Transverse colon (tissue), 4 donors: ENCODE results near the gene PLEKHA1. TPM values are rescaled to one million over a fixed set of nuclear protein-coding genes. Genes with fewer than 3 reads are reported as not detected.

ENCODE experiments used
- DNase-seq: peaks from one replicate; pipeline ENCODE4 v3.0.0-alpha.2; 2019
- H3K27ac ChIP-seq, 4 donors: fragments of 200-600 bp; sonication (generic); 2 replicates each; pipeline ENCODE4 v1.5.1; 2016 to 2018; ENCODE audit warnings: inconsistent platforms in 4 of 4
- H3K27me3 ChIP-seq: fragments of 200-600 bp; sonication (generic); 2 replicates; pipeline ENCODE4 v1.5.1; 2017; ENCODE audit warnings: inconsistent platforms
- H3K36me3 ChIP-seq, 4 donors: fragments of 200-600 bp; sonication (generic); 2 replicates each; pipeline ENCODE4 v1.5.1; 2017 to 2019; ENCODE audit warnings: inconsistent platforms in 4 of 4
- H3K4me1 ChIP-seq, 4 donors: fragments of 200-600 bp; sonication (generic); 2 replicates each; pipeline ENCODE4 v1.5.1; 2017 to 2020; ENCODE audit warnings: inconsistent platforms in 4 of 4
- H3K4me3 ChIP-seq, 4 donors: fragments of 200-600 bp; sonication (generic); 1 replicate in 1 of 4; 2 replicates in 3 of 4; pipeline versions ENCODE4 v1.5.1 to v1.6.1; 2017 to 2019; ENCODE audit warnings: inconsistent platforms in 4 of 4
- H3K9me3 ChIP-seq, 2 donors: fragments of 200-600 bp; sonication (generic); 2 replicates each; pipeline ENCODE4 v1.5.1; 2017 to 2019; ENCODE audit warnings: inconsistent platforms in 2 of 2
- EP300 ChIP-seq: sonication (generic); formaldehyde crosslinking; IDR thresholded peaks from one replicate; pipeline ENCODE4 v1.6.1; 2017; ENCODE audit warnings: antibody characterized with exemption, low read depth
- POLR2A ChIP-seq: fragments of 450-650 bp; IDR thresholded peaks from one replicate; pipeline ENCODE4 v1.6.1; 2016; ENCODE audit warnings: antibody characterized with exemption, mild to moderate bottlenecking, moderate library complexity
- POLR2AphosphoS5 ChIP-seq, 3 donors: sonication (generic); formaldehyde crosslinking; IDR thresholded peaks; one replicate each; pipeline ENCODE4 v1.6.1; 2016; ENCODE audit warnings: antibody characterized with exemption in 3 of 3
- whole genome bisulfite sequencing, 2 donors: methylation state at CpG; one replicate each; pipeline ENCODE4 v1.1.5; 2018; ENCODE audit warnings: low coverage in 1 of 2; 5-methylcytosine and 5-hydroxymethylcytosine counted together
- in situ Hi-C, 4 donors: fragments of 200-750 bp; cut with MboI; loops; one replicate each; pipeline versions ENCODE4 v1.15.0 to v1.15.1; 2017; ENCODE audit warnings: low sequenced_read_pairs in 3 of 4, low pct_ligation_motif_present in 1 of 4, low pct_unique_long_range_greater_than_20kb in 1 of 4
- intact Hi-C: fragments of 100-400 bp; cut with DNase I; formaldehyde crosslinking; loops from one replicate; pipeline ENCODE4 v1.15.1; 2023; ENCODE audit warnings: low total_unique reads
- total RNA-seq, 4 donors: library from RNA; depleted of rRNA; stranded (reverse); fragments of >200 nt; gene quantifications; one replicate each; pipeline ENCODE4 v1.1.0, GENCODE V29; 2016
- TF ChIP-seq, protein P1 (sequence below), 5 experiments: fragments of 200-600 bp in 3 of 5; fragments of 450-650 bp in 2 of 5; sonication (generic) in 3 of 5; IDR thresholded peaks; 1 replicate in 2 of 5; 2 replicates in 3 of 5; pipeline ENCODE4 v1.5.1; 2016 to 2017; ENCODE audit warnings: antibody characterized with exemption in 5 of 5, inconsistent platforms in 3 of 5, mild to moderate bottlenecking in 2 of 5, moderate library complexity in 1 of 5

Gene PLEKHA1
- total RNA-seq, 4 donors from 2014 or later, result 10.7 to 40.3 (median 28.9) TPM

DNA sequence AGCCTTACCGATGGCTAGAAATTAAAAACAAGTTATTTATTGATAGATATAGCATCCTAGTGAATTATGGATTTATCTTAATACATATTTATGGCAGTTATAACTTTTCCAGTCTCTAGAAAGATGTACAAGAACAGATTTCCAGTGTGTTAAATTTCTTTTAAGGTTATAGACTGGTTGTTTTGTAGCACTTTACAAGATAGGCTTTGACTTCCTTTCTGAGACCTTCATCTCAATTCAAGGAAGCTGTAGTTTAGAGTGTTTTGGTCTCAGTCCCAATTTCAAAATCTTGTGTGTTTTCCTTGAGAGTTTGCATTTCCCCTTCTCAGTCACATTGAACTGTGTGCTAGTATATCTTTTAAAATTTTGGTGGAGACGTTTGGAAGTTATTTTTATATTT, 30.1 kb downstream of the PLEKHA1 start:
- Histone ChIP-seq H3K4me3 (no peak overlapping the region), H3K9me3 (no peaks in the 10 kb centered on the region), H3K27ac (no peak overlapping the region), H3K36me3 (peaks cover 0 to 25% (median 9%) of the 10 kb centered on the region in 4 donors), H3K27me3 (no peaks in the 10 kb centered on the region), H3K4me1 (no peaks in the 10 kb centered on the region)
- intact Hi-C loops, result no loop called here
- no peak for DNase-seq
- in situ Hi-C loops, result no loop called here
- TF ChIP-seq POLR2A, result no peak
- no peak for TF ChIP-seq POLR2AphosphoS5 (IDR thresholded peaks at IDR 0.05)
- TF ChIP-seq, protein P1, sequence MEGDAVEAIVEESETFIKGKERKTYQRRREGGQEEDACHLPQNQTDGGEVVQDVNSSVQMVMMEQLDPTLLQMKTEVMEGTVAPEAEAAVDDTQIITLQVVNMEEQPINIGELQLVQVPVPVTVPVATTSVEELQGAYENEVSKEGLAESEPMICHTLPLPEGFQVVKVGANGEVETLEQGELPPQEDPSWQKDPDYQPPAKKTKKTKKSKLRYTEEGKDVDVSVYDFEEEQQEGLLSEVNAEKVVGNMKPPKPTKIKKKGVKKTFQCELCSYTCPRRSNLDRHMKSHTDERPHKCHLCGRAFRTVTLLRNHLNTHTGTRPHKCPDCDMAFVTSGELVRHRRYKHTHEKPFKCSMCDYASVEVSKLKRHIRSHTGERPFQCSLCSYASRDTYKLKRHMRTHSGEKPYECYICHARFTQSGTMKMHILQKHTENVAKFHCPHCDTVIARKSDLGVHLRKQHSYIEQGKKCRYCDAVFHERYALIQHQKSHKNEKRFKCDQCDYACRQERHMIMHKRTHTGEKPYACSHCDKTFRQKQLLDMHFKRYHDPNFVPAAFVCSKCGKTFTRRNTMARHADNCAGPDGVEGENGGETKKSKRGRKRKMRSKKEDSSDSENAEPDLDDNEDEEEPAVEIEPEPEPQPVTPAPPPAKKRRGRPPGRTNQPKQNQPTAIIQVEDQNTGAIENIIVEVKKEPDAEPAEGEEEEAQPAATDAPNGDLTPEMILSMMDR (IDR thresholded peaks at IDR 0.05), result no peak
- TF ChIP-seq EP300, result no peak
- WGBS, 2 donors, result 68 to 70% methylated on average over 2 of the region's 2 CpGs

DNA sequence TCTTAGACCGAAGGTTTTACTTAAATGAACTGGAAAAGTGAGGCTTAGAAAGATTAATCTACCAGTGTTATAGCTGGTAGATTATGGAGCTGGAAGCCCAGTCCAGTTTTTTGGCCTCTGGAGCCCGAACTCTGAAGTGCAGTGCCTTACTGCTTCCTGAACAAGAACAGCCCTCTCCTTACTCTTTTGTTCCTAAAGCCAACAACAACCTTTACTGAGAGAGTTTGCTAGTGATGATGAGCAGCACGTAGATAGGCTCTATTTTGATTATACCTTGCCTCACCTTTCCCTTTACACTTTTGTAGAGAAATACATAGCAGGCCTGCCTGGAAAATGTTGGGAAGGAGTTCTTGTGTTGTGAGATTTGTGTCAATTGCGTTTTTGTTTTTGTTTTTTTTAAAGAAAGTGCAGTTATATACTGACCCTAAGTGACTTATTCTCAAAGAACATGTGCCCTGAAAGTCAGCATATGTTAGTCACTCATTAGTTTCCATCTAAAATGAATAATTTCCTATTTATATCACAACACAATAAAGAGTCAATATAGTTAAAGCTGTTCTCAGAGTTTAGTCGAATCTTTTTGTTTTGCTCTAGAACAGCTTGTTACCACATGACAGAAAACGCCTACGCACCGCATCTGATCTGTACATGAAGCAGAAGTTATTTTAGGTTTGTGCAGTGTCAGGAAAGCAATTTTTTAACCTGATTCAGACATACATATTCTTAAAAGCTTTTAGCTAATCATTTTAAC, 33.0 kb downstream of the PLEKHA1 start:
- TF ChIP-seq, protein P1 (IDR thresholded peaks at IDR 0.05), result no peak
- TF ChIP-seq EP300, result no peak
- 75 to 77% methylated on average over 8 of the region's 8 CpGs for WGBS, 2 donors
- Histone ChIP-seq H3K4me1 (no peaks in the 10 kb centered on the region), H3K4me3 (no peak overlapping the region), H3K36me3 (peaks cover 0 to 15% (median 7%) of the 10 kb centered on the region in 4 donors), H3K27ac (peak overlapping the region in 2 of 4 donors; percentile 20 to 43), H3K9me3 (no peaks in the 10 kb centered on the region), H3K27me3 (no peaks in the 10 kb centered on the region)
- intact Hi-C loops, result no loop called here
- in situ Hi-C loops, result no loop called here
- DNase-seq, result no peak

DNA sequence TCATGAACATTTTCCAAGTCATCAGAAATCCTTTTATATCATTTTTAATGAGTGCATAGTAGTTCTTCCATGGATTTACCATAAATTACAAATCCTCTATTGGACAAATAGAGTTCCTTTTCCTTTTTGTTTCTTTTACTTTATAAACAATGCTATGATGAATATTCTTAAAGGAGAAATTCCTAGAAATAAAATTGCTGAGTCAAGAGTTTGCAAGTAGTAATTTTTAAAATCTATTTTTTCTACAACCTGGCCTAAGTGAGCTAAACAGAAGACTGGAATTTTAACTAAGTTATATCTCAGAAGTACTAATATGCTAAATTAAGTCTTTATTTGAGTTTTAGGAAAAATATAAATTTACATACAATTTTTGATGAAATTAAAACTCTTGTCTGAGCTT, 38.8 kb downstream of the PLEKHA1 start:
- H3K9me3 ChIP-seq, result no peaks in the 10 kb centered on the region
- H3K4me1 ChIP-seq, result peaks cover 0 to 7% (median 0%) of the 10 kb centered on the region in 4 donors
- in situ Hi-C loops (no loop called here), intact Hi-C loops (no loop called here)
- H3K27ac ChIP-seq, result no peak overlapping the region
- TF ChIP-seq, protein P1 (IDR thresholded peaks at IDR 0.05), result no peak
- TF ChIP-seq POLR2A (no peak), EP300 (no peak), POLR2AphosphoS5 (IDR thresholded peaks at IDR 0.05) (no peak)
- no peak for DNase-seq
- H3K27me3 ChIP-seq, result no peaks in the 10 kb centered on the region
- H3K36me3 ChIP-seq, result peaks cover 0 to 11% (median under 1%) of the 10 kb centered on the region in 4 donors
- H3K4me3 ChIP-seq, result no peak overlapping the region

DNA sequence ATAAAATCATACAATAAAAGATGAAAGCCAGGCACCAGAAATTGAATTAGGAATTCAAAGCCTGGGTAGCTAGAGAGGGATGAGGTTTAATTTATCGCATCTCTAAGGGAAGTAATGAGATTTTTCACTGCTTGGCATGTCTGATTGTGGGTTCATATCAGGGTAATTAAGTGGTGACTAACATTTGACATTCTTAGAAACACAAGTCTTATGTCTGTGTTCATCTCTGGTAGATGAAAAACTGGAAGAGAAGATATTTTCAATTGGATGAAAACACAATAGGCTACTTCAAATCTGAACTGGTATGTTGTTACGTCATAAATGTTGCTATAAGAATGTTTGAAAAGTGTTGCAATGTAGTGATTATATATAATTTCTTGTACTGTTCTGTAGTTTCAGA, 43.2 kb downstream of the PLEKHA1 start:
- peaks cover 0 to 11% (median under 1%) of the 10 kb centered on the region in 4 donors for H3K36me3 ChIP-seq
- intact Hi-C loops, result no loop called here
- no peaks in the 10 kb centered on the region for H3K9me3 ChIP-seq
- peak overlapping the region in 2 of 4 donors; percentile 27 to 41 for H3K27ac ChIP-seq
- H3K4me1 ChIP-seq, result peaks cover 0 to 34% (median 7%) of the 10 kb centered on the region in 4 donors
- in situ Hi-C loops, result no loop called here
- DNase-seq, result no peak
- WGBS, 2 donors, result 79 to 85% methylated on average over 2 of the region's 2 CpGs
- no peaks in the 10 kb centered on the region for H3K27me3 ChIP-seq
- H3K4me3 ChIP-seq, result no peak overlapping the region
- TF ChIP-seq EP300, result no peak
- TF ChIP-seq POLR2A, result no peak
- TF ChIP-seq, protein P1 (IDR thresholded peaks at IDR 0.05), result no peak
- TF ChIP-seq POLR2AphosphoS5 (IDR thresholded peaks at IDR 0.05), result no peak
